NCI-H1694 treated with DMSO at 0.1 percent for 48 hours (cell line): ENCODE measurements around the gene HABP2.

ENCODE experiments used
- DNase-seq: peaks from one replicate; lab custom pipeline; 2025; lab: John Stamatoyannopoulos, UW

HABP2 gene

GRCh38 chr10:113631684-113632367 lies 79.0 kb downstream of the HABP2 start:
- no peak for DNase-seq
